Vagina (tissue), 2 donors: Measurements from ENCODE around the gene SLC25A40. TPM values are rescaled to one million over a fixed set of nuclear protein-coding genes. Genes with fewer than 3 reads are reported as not detected.

ENCODE experiments used
- DNase-seq, 2 donors: peaks; one replicate each; pipeline ENCODE4 v3.0.0-alpha.2; 2017; ENCODE audit errors: extremely low spot score in 2 of 2
- H3K27ac ChIP-seq: fragments of 200-600 bp; sonication (generic); one replicate; pipeline ENCODE4 v1.5.1; 2019
- H3K27me3 ChIP-seq: fragments of 200-600 bp; sonication (generic); one replicate; pipeline ENCODE4 v1.5.1; 2019
- H3K36me3 ChIP-seq, 2 donors: fragments of 200-600 bp; sonication (generic); one replicate each; pipeline ENCODE4 v1.5.1; 2017 to 2019
- H3K4me1 ChIP-seq: fragments of 200-600 bp; sonication (generic); one replicate; pipeline ENCODE4 v1.5.1; 2019
- H3K4me3 ChIP-seq, 2 donors: fragments of 200-600 bp; sonication (generic); 1 replicate in 1 of 2; 2 replicates in 1 of 2; pipeline ENCODE4 v1.5.1; 2016 to 2019
- H3K9me3 ChIP-seq: fragments of 200-600 bp; sonication (generic); one replicate; pipeline ENCODE4 v1.5.1; 2019
- CTCF ChIP-seq, 3 experiments: fragments of 450-650 bp in 2 of 3; fragments of 200-600 bp in 1 of 3; sonication (generic) in 1 of 3; IDR thresholded peaks; one replicate each; pipeline ENCODE4 v1.5.1; 2017 to 2019; ENCODE audit warnings: antibody characterized with exemption in 3 of 3, mild to moderate bottlenecking in 2 of 3, moderate library complexity in 2 of 3
- POLR2A ChIP-seq, 2 donors: fragments of 450-650 bp; IDR thresholded peaks; one replicate each; pipeline ENCODE4 v1.6.1; 2017; ENCODE audit warnings: antibody characterized with exemption in 2 of 2, mild to moderate bottlenecking in 2 of 2, moderate library complexity in 2 of 2
- POLR2AphosphoS5 ChIP-seq, 2 donors: sonication (generic); formaldehyde crosslinking; IDR thresholded peaks; one replicate each; pipeline ENCODE4 v1.9.0; 2017; ENCODE audit warnings: antibody characterized with exemption in 2 of 2, mild to moderate bottlenecking in 2 of 2, low read depth in 1 of 2; ENCODE audit not compliant: insufficient read depth in 1 of 2
- intact Hi-C: fragments of 100-400 bp; cut with DNase I; formaldehyde crosslinking; loops from one replicate; pipeline ENCODE4 v1.15.1; 2023
- total RNA-seq: library from RNA; depleted of rRNA; stranded (reverse); fragments of >200 nt; gene quantifications from one replicate; pipeline ENCODE4 v1.2.3, GENCODE V29; 2016

Gene SLC25A40
- total RNA-seq, 1 donor from 2014 or later, result 30.0 TPM

GRCh38 chr7:87797798-87798403, 78.3 kb downstream of the SLC25A40 start:
- Histone ChIP-seq H3K4me3 (no peak overlapping the region), H3K27ac (no peak overlapping the region), H3K27me3 (no peaks in the 10 kb centered on the region), H3K36me3 (no peaks in the 10 kb centered on the region), H3K4me1 (no peaks in the 10 kb centered on the region), H3K9me3 (no peaks in the 10 kb centered on the region)
- intact Hi-C loops, result no loop called here
- no peak for DNase-seq
- TF ChIP-seq POLR2A (IDR thresholded peaks at IDR 0.05) (no peak), CTCF (IDR thresholded peaks at IDR 0.05) (peak in 2 of 3 experiments; percentile 8 to 44), POLR2AphosphoS5 (IDR thresholded peaks at IDR 0.05; ENCODE audit: insufficient read depth in 1 of 2, low read depth in 1 of 2) (no peak)

GRCh38 chr7:87797395-87797794, 78.8 kb downstream of the SLC25A40 start:
- Histone ChIP-seq H3K27ac (no peak overlapping the region), H3K4me1 (no peaks in the 10 kb centered on the region), H3K4me3 (no peak overlapping the region), H3K36me3 (no peaks in the 10 kb centered on the region), H3K27me3 (no peaks in the 10 kb centered on the region), H3K9me3 (no peaks in the 10 kb centered on the region)
- TF ChIP-seq CTCF (IDR thresholded peaks at IDR 0.05) (no peak), POLR2AphosphoS5 (IDR thresholded peaks at IDR 0.05; ENCODE audit: insufficient read depth in 1 of 2, low read depth in 1 of 2) (no peak), POLR2A (IDR thresholded peaks at IDR 0.05) (no peak)
- intact Hi-C loops, result no loop called here
- no peak for DNase-seq

- H3K4me1 ChIP-seq, result no peaks in the 10 kb centered on the region
- no peaks in the 10 kb centered on the region for H3K27me3 ChIP-seq
- H3K36me3 ChIP-seq, result no peaks in the 10 kb centered on the region
- H3K4me3 ChIP-seq, result no peak overlapping the region
- intact Hi-C loops, result no loop called here
- no peaks in the 10 kb centered on the region for H3K9me3 ChIP-seq
- no peak for DNase-seq
- TF ChIP-seq POLR2AphosphoS5 (IDR thresholded peaks at IDR 0.05; ENCODE audit: insufficient read depth in 1 of 2, low read depth in 1 of 2), result no peak
- no peak for TF ChIP-seq POLR2A (IDR thresholded peaks at IDR 0.05)
- no peak for TF ChIP-seq CTCF (IDR thresholded peaks at IDR 0.05)
- H3K27ac ChIP-seq, result no peak overlapping the region
Measured at GRCh38 chr7:87785368-87785995, 90.7 kb downstream of the SLC25A40 start.

- no peak overlapping the region for H3K4me3 ChIP-seq
- H3K9me3 ChIP-seq, result no peaks in the 10 kb centered on the region
- H3K36me3 ChIP-seq, result no peaks in the 10 kb centered on the region
- H3K27ac ChIP-seq, result no peak overlapping the region
- TF ChIP-seq POLR2AphosphoS5 (IDR thresholded peaks at IDR 0.05; ENCODE audit: insufficient read depth in 1 of 2, low read depth in 1 of 2) (no peak), CTCF (IDR thresholded peaks at IDR 0.05) (no peak), POLR2A (IDR thresholded peaks at IDR 0.05) (no peak)
- H3K4me1 ChIP-seq, result no peaks in the 10 kb centered on the region
- H3K27me3 ChIP-seq, result no peaks in the 10 kb centered on the region
- intact Hi-C loops, result no loop called here
- no peak for DNase-seq
Measured at GRCh38 chr7:87784424-87784823, 91.7 kb downstream of the SLC25A40 start.

Other genes starting within 250 kb of the SLC25A40 start
- gene RUNDC3B, start 248.0 kb downstream of the SLC25A40 start, total RNA-seq, result 3.9 TPM
- gene DBF4, start 133 bp upstream of the SLC25A40 start, total RNA-seq, result 8.3 TPM
- 6.1 TPM for gene ADAM22, start 57.9 kb upstream of the SLC25A40 start, total RNA-seq